GM20000 (cell line): ENCODE data around the gene FOXL1.

ENCODE experiments used
- DNase-seq: peaks from one replicate; pipeline ENCODE4 v3.0.0; 2012; ENCODE audit warnings: low spot score
- TF ChIP-seq, protein P1 (sequence below): IDR thresholded peaks from 2 replicates; pipeline ENCODE4 v1.5.1; 2012; ENCODE audit warnings: mild to moderate bottlenecking, control low read depth; ENCODE audit errors: extremely low read depth, missing control alignments

Gene FOXL1

DNA sequence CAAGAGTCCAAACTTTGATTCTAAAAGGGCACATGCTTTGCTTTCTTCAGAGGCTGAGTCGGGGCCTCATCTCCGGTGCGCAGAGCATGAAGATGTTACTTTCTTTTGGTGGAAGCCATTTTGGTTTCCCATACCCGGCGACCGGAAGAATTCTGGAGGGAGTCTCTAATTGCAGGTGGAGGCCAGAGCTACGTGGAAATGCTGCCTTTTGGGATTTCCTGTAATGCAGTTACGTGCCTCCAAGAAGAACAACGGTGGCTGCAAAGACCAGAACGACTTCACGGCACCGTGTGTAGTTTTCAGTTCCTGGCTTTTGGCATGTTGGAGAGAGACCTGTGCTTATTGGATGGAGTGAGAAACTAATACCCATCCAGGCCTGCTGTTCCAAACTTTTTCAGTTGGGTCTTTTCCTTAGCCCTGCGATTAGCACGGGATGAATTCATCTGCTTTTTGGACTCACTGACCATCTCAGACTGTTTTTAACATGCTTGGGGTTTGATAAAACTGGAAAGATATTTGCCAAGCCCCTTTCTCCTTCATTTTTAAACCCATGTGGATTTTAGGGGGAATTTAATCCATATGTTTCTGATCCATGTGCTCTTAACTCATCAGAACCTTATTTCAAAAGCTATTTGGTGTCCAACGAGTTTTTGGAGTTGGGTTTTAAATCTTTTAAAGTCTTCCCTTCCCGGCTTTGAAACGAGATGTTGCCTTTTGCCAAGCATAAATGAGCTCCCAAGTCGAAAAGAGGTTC lies 19.0 kb downstream of the FOXL1 start:
- DNase-seq, result no peak
- TF ChIP-seq, protein P1, sequence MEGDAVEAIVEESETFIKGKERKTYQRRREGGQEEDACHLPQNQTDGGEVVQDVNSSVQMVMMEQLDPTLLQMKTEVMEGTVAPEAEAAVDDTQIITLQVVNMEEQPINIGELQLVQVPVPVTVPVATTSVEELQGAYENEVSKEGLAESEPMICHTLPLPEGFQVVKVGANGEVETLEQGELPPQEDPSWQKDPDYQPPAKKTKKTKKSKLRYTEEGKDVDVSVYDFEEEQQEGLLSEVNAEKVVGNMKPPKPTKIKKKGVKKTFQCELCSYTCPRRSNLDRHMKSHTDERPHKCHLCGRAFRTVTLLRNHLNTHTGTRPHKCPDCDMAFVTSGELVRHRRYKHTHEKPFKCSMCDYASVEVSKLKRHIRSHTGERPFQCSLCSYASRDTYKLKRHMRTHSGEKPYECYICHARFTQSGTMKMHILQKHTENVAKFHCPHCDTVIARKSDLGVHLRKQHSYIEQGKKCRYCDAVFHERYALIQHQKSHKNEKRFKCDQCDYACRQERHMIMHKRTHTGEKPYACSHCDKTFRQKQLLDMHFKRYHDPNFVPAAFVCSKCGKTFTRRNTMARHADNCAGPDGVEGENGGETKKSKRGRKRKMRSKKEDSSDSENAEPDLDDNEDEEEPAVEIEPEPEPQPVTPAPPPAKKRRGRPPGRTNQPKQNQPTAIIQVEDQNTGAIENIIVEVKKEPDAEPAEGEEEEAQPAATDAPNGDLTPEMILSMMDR, result no peak

DNA sequence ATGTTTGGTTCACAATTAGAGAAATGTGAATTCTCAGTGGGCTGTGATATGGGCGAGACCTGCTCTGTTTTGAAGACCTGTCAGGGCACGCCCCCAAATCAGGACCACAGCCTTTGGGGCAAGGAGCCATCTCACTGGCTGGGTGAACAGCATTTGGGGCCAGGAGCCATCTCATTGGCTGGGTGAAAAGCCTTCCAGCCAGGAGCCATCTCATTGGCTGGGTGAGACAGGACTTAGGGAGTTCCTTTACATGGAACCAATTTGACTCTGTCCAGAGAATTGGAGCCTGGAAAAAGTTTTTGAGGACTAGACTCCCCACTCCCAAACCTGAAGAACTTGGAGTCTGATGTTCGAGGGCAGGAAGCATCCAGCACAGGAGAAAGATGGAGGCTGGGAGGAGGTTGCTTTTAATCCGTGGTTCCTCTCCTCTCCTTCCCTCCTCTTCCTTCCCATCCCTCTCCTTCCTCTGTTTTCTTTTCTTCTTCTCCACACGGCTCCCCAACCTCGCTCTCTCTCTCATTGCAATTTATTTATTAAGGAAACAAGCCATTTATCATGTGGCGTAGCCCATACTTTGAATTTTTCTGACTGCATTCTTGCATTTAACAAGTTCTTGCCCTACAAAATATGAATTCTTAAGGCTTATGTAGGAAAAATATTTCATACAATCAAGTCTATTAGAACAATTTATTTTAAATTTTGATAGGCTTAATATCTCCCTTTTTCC lies 19.7 kb downstream of the FOXL1 start:
- TF ChIP-seq, protein P1, result no peak
- no peak for DNase-seq

DNA sequence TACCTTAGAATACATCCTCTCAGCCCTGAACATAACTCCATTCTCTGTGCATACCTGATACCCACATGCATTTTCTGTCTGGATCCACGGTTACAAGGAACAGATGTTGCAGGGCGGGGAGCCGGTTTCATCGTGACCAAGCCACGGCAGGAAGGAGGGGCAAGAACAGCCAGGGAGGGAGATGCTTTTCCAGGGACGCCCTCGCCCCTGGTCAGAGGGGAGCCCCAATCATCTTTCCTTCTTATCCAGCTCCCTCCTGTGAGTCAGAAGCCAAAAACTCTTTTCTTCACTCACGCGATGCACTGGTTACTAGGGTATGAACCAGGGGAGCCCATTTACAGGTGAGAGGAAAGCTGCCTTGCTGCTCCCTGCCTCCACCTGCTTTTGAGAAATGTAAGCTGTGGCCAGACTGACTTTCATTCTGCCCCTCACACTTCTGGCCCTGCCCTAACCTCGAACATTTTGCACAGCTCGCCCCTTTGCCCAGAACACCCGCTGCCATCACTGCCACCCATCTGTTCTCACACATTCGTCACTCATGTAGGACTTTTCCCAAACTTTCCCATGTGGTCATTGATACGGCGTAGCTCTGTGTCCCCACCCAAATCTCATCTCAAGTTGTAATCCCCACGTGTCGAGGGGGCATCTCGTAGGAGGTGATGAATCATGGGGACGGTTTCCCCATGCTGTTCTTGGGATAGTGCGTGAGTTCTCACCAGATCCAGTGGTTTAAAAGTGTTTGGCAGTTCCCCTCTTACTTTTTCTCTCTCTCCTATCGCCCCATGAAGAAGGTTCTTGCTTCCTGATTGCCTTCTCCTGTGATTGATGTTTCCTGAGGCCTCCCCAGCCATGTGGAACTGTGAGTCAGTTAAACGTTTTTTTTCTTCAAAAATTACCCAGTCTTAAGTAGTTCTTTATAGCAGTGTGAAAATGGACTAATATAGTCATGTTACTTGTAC lies 20.5 kb downstream of the FOXL1 start:
- DNase-seq, result no peak
- TF ChIP-seq, protein P1, result no peak

DNA sequence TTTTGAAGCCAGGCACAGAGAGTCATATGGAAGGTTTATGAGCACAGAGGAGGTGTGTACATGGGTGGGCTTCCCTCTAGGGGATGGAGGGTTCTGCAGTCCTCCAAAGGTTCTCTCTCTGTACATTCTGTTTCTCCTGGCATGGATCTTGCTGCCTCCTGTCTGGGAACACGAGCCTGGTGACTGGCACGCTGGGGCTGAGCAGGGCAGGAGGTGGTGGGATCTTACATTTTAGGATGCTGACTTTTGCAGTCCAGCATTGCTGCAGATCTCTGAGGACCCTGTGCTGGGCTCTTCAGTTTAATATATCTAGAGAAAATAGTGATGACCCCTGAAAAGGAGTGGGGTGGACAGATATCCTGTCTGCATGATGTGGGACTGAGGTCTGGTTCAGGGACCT lies 23.0 kb downstream of the FOXL1 start:
- TF ChIP-seq, protein P1, result no peak
- DNase-seq, result no peak

DNA sequence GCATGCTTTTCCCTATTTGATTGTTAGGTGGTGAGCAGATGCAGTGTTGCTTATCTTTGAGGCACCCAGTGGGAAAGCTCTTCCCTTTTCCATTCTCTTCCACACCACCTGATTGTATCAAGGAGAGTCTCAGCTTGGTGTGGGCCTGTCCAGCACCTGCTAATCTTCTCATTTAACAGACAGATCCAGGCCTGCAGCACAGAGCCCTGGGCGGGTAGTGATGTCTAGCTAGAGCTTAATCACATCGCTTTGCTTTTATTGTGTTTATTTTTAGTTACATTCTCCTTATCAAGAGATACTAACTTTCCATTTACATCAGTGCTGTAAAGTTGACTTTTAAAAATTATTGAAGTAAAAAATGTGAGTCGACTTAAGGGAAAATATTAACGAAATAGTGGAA lies 24.2 kb downstream of the FOXL1 start:
- no peak for DNase-seq
- TF ChIP-seq, protein P1, result no peak

DNA sequence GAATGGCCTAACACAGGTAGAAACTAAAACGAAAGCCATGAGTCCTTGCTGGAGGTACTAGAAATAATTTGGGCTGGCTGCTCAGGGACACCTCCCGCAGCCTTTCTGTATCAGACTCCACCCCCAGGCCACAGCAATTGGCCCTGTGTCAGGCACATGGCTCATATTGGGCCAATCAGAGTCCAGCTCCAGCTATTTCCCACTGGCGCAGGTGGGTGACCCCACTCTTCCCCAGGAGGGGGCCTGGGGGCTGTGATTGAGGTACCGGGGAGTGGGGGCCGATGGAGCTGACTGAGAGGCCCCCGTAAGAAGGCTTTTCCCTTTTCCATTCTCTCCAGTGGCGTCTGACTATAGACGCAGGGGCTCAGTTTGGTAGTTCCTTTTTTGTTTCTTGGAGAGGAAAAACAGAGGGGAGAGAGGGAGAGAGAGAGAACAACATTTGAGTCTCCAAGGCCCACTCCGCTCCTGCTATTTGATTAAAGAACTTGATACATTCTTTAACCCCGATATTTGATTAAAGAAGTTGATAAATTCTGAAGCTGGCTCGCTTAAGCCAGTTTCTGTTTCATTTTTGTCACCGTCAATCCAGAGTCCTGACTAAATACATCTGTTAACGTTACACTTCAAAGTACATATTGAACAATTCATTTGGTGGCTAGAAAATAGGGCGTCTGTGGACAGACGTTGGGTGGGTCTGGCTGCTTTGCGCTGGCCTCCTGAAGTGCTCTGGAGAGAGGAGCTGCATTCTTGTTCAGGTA lies 26.3 kb downstream of the FOXL1 start:
- DNase-seq, result peak; percentile 76
- TF ChIP-seq, protein P1, result no peak
